AG04449 (cell line): ENCODE results near the gene GRIP2.

Source experiments
- CTCF ChIA-PET: fragments of 350-600 bp; formaldehyde crosslinking; extraction: SDS; loops from one replicate; lab custom pipeline; 2021; ENCODE audit warnings: antibody characterized with exemption; lab: Yijun Ruan, JAX
- POLR2A ChIA-PET: fragments of 400-600, 350-600 bp; formaldehyde crosslinking; extraction: SDS; loops from one replicate; lab custom pipeline; 2020; ENCODE audit warnings: antibody characterized with exemption, inconsistent platforms; lab: Yijun Ruan, JAX
- DNase-seq: peaks from one replicate; pipeline ENCODE4 v3.0.0-alpha.2; 2010; ENCODE audit warnings: low read depth, low spot score
- H3K4me3 ChIP-seq: 2 replicates; pipeline ENCODE4 v1.5.1; 2011; ENCODE audit warnings: low read depth, mild to moderate bottlenecking, control low read depth, low read length
- CTCF ChIP-seq: IDR thresholded peaks from one replicate; pipeline ENCODE4 v1.5.1; 2011; ENCODE audit warnings: mild to moderate bottlenecking, moderate library complexity, low read length, control low read depth, inconsistent platforms; ENCODE audit not compliant: insufficient read depth; ENCODE audit errors: missing control alignments

The GRIP2 gene

GRCh38 chr3:14582045-14582410 is 41.9 kb upstream of the GRIP2 start:
- no peak for DNase-seq
- ChIA-PET CTCF (interaction anchor here (1.6 kb wide), 1 partner anchor 14 kb away, joined by 3 read pairs; no protein-coding TSS in a partner anchor), POLR2A (no interaction called here)
- no peak overlapping the region for H3K4me3 ChIP-seq
- TF ChIP-seq CTCF = no peak

- ChIA-PET CTCF (interaction anchor here (1.6 kb wide), 1 partner anchor 15 kb away, joined by 3 read pairs; no protein-coding TSS in a partner anchor), POLR2A (no interaction called here)
- no peak for DNase-seq
- H3K4me3 ChIP-seq = no peak overlapping the region
- no peak for TF ChIP-seq CTCF
These were observed 41.3 kb upstream of the GRIP2 start for GRCh38 chr3:14581334-14582044.

- POLR2A ChIA-PET = no interaction called here
- CTCF ChIA-PET = interaction anchor here (0.9 to 1.4 kb wide), 5 partner anchors 9 to 369 kb away, joined by 3 read pairs; no protein-coding TSS in a partner anchor
- no peak for TF ChIP-seq CTCF
- H3K4me3 ChIP-seq = no peak overlapping the region
- DNase-seq = no peak
These were observed 37.8 kb upstream of the GRIP2 start for GRCh38 chr3:14577897-14578296.

GRCh38 chr3:14576163-14576562 is 36.0 kb upstream of the GRIP2 start:
- TF ChIP-seq CTCF = no peak
- POLR2A ChIA-PET = no interaction called here
- DNase-seq = no peak
- CTCF ChIA-PET = no interaction called here
- no peak overlapping the region for H3K4me3 ChIP-seq

GRCh38 chr3:14574183-14574582 is 34.0 kb upstream of the GRIP2 start:
- no peak for DNase-seq
- ChIA-PET POLR2A (no interaction called here), CTCF (interaction anchor here (0.7 kb wide), 1 partner anchor 8 kb away, joined by 3 read pairs; no protein-coding TSS in a partner anchor)
- H3K4me3 ChIP-seq = no peak overlapping the region
- TF ChIP-seq CTCF = no peak

GRCh38 chr3:14573706-14574105 is 33.6 kb upstream of the GRIP2 start:
- no peak overlapping the region for H3K4me3 ChIP-seq
- ChIA-PET CTCF (no interaction called here), POLR2A (no interaction called here)
- DNase-seq = no peak
- no peak for TF ChIP-seq CTCF
